Astrocyte (in vitro differentiated cells and primary cell): Measurements from ENCODE around the gene PTPRD.

Experiments used
- EZH2 ChIP-seq: IDR thresholded peaks from 2 replicates; pipeline ENCODE4 v1.6.1; 2012; ENCODE audit warnings: mild to moderate bottlenecking, low read length, inconsistent platforms; ENCODE audit not compliant: insufficient read depth
- TF ChIP-seq, protein P1 (sequence below): IDR thresholded peaks from 2 replicates; pipeline ENCODE4 v1.5.1; 2011; ENCODE audit warnings: low read depth, mild to moderate bottlenecking, inconsistent platforms, low read length, moderate library complexity; ENCODE audit not compliant: insufficient read depth

DNA sequence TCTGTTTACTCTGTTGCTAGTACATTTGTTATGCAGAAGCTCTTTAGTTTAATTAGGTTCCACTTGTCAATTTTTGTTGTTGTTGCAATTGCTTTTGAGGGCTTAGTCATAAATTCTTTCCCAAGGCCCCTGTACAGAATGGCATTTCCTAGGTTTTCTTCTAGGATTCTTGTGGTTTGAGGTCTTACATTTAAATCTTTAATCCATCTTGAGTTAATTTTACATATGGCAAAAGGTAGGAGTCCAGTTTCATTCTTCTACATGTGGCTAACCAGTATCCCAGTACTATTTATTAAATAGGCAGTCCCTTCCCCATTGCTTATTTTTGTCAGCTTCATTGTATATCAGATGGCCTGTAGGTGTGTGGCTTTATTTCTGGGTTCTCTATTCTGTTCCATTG, 792.4 kb downstream of the PTPRD start:
- TF ChIP-seq, protein P1, sequence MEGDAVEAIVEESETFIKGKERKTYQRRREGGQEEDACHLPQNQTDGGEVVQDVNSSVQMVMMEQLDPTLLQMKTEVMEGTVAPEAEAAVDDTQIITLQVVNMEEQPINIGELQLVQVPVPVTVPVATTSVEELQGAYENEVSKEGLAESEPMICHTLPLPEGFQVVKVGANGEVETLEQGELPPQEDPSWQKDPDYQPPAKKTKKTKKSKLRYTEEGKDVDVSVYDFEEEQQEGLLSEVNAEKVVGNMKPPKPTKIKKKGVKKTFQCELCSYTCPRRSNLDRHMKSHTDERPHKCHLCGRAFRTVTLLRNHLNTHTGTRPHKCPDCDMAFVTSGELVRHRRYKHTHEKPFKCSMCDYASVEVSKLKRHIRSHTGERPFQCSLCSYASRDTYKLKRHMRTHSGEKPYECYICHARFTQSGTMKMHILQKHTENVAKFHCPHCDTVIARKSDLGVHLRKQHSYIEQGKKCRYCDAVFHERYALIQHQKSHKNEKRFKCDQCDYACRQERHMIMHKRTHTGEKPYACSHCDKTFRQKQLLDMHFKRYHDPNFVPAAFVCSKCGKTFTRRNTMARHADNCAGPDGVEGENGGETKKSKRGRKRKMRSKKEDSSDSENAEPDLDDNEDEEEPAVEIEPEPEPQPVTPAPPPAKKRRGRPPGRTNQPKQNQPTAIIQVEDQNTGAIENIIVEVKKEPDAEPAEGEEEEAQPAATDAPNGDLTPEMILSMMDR: no peak
- no peak for TF ChIP-seq EZH2
